GM12865 (cell line): ENCODE data around the gene HELQ.

Experiments used
- DNase-seq: peaks from one replicate; pipeline ENCODE4 v3.0.0; 2010; ENCODE audit warnings: low read depth
- H3K4me3 ChIP-seq: 2 replicates; pipeline ENCODE4 v1.5.1; 2011; ENCODE audit warnings: mild to moderate bottlenecking, low read depth, low read length, control low read depth
- TF ChIP-seq, protein P1 (sequence below): IDR thresholded peaks from 2 replicates; pipeline ENCODE4 v1.5.1; 2011; ENCODE audit warnings: low read length, control low read depth, low read depth, inconsistent platforms; ENCODE audit not compliant: insufficient read depth; ENCODE audit errors: missing control alignments

Gene HELQ

GRCh38 chr4:83360018-83360417 lies 95.6 kb downstream of the HELQ start:
- TF ChIP-seq, protein P1, sequence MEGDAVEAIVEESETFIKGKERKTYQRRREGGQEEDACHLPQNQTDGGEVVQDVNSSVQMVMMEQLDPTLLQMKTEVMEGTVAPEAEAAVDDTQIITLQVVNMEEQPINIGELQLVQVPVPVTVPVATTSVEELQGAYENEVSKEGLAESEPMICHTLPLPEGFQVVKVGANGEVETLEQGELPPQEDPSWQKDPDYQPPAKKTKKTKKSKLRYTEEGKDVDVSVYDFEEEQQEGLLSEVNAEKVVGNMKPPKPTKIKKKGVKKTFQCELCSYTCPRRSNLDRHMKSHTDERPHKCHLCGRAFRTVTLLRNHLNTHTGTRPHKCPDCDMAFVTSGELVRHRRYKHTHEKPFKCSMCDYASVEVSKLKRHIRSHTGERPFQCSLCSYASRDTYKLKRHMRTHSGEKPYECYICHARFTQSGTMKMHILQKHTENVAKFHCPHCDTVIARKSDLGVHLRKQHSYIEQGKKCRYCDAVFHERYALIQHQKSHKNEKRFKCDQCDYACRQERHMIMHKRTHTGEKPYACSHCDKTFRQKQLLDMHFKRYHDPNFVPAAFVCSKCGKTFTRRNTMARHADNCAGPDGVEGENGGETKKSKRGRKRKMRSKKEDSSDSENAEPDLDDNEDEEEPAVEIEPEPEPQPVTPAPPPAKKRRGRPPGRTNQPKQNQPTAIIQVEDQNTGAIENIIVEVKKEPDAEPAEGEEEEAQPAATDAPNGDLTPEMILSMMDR: no peak
- DNase-seq: no peak
- H3K4me3 ChIP-seq: no peak overlapping the region

DNA sequence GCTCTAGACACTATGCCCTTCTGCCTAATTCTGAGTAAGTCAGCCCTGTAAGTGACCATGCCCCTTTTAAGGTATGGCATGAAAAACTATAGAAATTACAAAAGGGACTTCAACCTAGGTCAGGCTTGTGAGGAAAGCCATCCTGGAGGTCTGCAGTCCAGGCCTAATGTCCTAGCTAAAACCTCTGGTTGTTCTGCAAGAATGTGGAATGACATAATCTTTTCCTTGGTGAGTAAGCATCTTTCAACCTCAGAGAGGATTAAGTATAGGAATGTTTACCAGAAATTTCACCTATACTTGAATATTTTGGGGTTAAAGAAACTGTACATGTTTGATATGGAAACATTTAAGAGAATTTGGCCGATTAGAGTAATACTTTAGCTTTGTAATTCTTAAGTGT lies 97.2 kb downstream of the HELQ start:
- no peak for DNase-seq
- TF ChIP-seq, protein P1: no peak
- no peak overlapping the region for H3K4me3 ChIP-seq
